K562 (cell line): ENCODE measurements around the gene CYB5D1. TPM values are rescaled to one million over a fixed set of nuclear protein-coding genes. Genes with fewer than 3 reads are reported as not detected.

Experiments used
- ARID4B ChIP-seq: sonication (generic); formaldehyde crosslinking; IDR thresholded peaks from 2 replicates; pipeline ENCODE4 v1.8.0; 2022; ENCODE audit warnings: mild to moderate bottlenecking, missing genetic modification reagents
- ARNT ChIP-seq, 2 experiments: fragments of 450-650 bp; IDR thresholded peaks; 2 replicates each; pipeline ENCODE4 v1.6.1; 2016; ENCODE audit warnings: mild to moderate bottlenecking in 1 of 2
- BRD4 ChIP-seq: fragments of 200-600 bp; sonication (generic); IDR thresholded peaks from 2 replicates; pipeline ENCODE4 v1.6.1; 2017; ENCODE audit warnings: inconsistent platforms
- FOXA3 ChIP-seq, 2 experiments: fragments of 450-650 bp in 1 of 2; sonication (generic) in 1 of 2; formaldehyde crosslinking; IDR thresholded peaks in 1 of 2; conservative IDR thresholded peaks in 1 of 2; 2 replicates each; pipeline versions ENCODE4 v1.4.0 to v1.8.0; 2020 to 2022; ENCODE audit warnings: mild to moderate bottlenecking in 2 of 2, missing genetic modification reagents in 1 of 2
- KAT2B ChIP-seq: IDR thresholded peaks from one replicate; pipeline ENCODE4 v1.6.1; 2012; ENCODE audit warnings: low read depth, mild to moderate bottlenecking, control low read depth, inconsistent platforms, low read length, moderate library complexity
- KAT7 ChIP-seq: sonication (generic); formaldehyde crosslinking; IDR thresholded peaks from 2 replicates; pipeline ENCODE4 v1.8.0; 2022; ENCODE audit warnings: missing genetic modification reagents, mild to moderate bottlenecking, borderline replicate concordance
- KDM5B ChIP-seq: fragments of 200-600 bp; sonication (generic); IDR thresholded peaks from 2 replicates; pipeline ENCODE4 v1.6.1; 2012; ENCODE audit warnings: low read depth, mild to moderate bottlenecking, moderate library complexity, low read length, control low read depth, inconsistent platforms; ENCODE audit not compliant: insufficient replicate concordance
- MAFG ChIP-seq: fragments of 450-650 bp; conservative IDR thresholded peaks from 2 replicates; pipeline ENCODE4 v1.6.1; 2016; ENCODE audit warnings: missing genetic modification characterization, missing compliant biosample characterization
- NFRKB ChIP-seq: fragments of 450-650 bp; IDR thresholded peaks from 2 replicates; pipeline ENCODE4 v1.6.1; 2016; ENCODE audit warnings: low read depth
- NFYB ChIP-seq: IDR thresholded peaks from 2 replicates; pipeline ENCODE4 v1.6.1; 2011; ENCODE audit warnings: mild to moderate bottlenecking, moderate library complexity; ENCODE audit not compliant: insufficient read length; ENCODE audit errors: extremely low read depth
- POLR2G ChIP-seq: fragments of 200-400 bp; formaldehyde crosslinking; IDR thresholded peaks from 2 replicates; pipeline ENCODE4 v1.6.1; 2017; ENCODE audit warnings: low read depth, mild to moderate bottlenecking, antibody characterized with exemption, low read length, moderate library complexity
- SMAD2 ChIP-seq: fragments of 150-350 bp; IDR thresholded peaks from 2 replicates; pipeline ENCODE4 v1.6.1; 2014; ENCODE audit warnings: low read depth, mild to moderate bottlenecking, low read length
- TBL1XR1 ChIP-seq, 2 experiments: IDR thresholded peaks; 2 replicates each; pipeline ENCODE4 v1.6.1; 2012; ENCODE audit warnings: improper control_type of control experiment in 2 of 2, low read length in 2 of 2, mild to moderate bottlenecking in 1 of 2
- U2AF1 ChIP-seq: fragments of 200-400 bp; formaldehyde crosslinking; optimal IDR thresholded peaks from 2 replicates; pipeline ENCODE3; 2017; ENCODE audit warnings: mild to moderate bottlenecking, low read depth, low read length, moderate library complexity
- ZNF143 ChIP-seq: sonication (generic); formaldehyde crosslinking; IDR thresholded peaks from 2 replicates; pipeline ENCODE4 v1.9.0; 2022; ENCODE audit warnings: mild to moderate bottlenecking, missing genetic modification reagents
- ZNF699 ChIP-seq: fragments of 250-450 bp; sonication (Bioruptor Pico); IDR thresholded peaks from 2 replicates; pipeline ENCODE4 v1.8.0; 2021; ENCODE audit warnings: mild to moderate bottlenecking, moderate library complexity; ENCODE audit not compliant: insufficient replicate concordance
- polyA plus RNA-seq, 8 experiments: library from polyadenylated mRNA; depleted of rRNA in 4 of 8; stranded (reverse) in 5 of 8; unstranded in 3 of 8; fragments of >200 nt; fragmentation: Nextera tagmentation in 2 of 8; fragmentation: Illumina TruSeq in 1 of 8; extraction: Ambion mirVana in 2 of 8; extraction: Trizol in 1 of 8; gene quantifications; 2 replicates each; pipeline versions ENCODE4 v1.2.1 to v1.2.3, GENCODE V29; 2011 to 2014; ENCODE audit warnings: inconsistent platforms in 1 of 8, missing spikeins in 1 of 8
- total RNA-seq, 7 experiments: library from RNA; depleted of rRNA in 6 of 7; stranded (reverse); fragments of >200 nt in 6 of 7; fragmentation: Illumina TruSeq in 2 of 7; extraction: Trizol in 2 of 7; gene quantifications; 2 replicates each; pipeline versions ENCODE4 v1.2.1 to v1.2.3, GENCODE V29; 2011 to 2021; ENCODE audit warnings: low replicate concordance in 1 of 7
- TF ChIP-seq, protein P1 (sequence below): fragments of 250-450 bp; sonication (Bioruptor Pico); IDR thresholded peaks from 2 replicates; pipeline ENCODE4 v1.5.0; 2020; ENCODE audit warnings: mild to moderate bottlenecking
- TF ChIP-seq, protein P2 (sequence below): sonication (generic); formaldehyde crosslinking; IDR thresholded peaks from 2 replicates; pipeline ENCODE4 v1.8.0; 2022; ENCODE audit warnings: mild to moderate bottlenecking, missing genetic modification reagents

The CYB5D1 gene
- total and polyA plus RNA-seq, 9 of the 15 experiments (the other 6 are each of a cell fraction or from before 2014, with no cell fraction given): 2.4 to 7.9 (median 5.7) TPM

DNA sequence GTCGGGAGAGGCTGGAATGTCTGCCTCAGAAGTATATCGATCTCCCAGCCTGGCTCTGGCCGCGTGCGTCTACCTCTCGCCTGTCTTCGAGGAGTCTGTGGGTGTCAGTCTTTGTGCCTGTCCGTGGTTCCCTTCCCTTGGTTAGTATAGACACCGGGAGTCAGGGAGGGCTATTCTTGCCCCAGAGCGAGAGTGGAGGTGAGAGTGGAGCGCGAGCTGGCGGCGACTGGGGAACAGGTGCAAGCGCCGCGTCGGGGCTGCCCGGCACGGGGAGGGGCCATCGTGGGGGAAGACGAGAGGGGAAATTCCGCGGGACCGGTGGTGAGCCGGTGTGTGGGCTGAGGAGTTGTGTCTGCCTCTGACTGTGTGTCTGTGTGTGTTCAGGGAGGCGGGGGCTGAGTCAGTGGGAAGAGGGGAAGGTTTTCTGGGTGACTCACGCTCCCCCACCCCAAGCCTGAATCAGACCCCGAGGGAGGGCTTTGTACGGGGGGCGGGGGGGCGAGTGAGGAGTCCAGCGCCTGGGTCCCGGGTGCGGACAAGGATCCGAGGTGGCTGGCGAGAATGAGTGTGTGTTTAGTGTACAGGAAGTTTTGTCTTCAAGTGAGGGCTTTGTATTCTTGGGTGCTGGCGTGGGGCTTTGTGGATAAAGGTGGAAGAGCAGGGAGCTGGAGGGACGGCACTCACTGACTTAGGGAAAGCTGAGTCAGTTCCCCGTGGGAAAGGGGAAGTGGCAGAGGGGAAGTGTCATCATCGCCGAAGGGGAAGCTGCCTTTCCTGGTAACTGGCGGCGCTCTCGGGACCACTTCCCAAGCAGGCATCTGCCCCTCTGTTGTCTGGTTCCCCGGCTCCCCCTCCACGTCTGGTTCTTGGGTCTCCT lies 15.2 kb upstream of the CYB5D1 start (continued):
- peak; percentile 25; the same call in 1 of the 2 replicates for TF ChIP-seq NFRKB
- no peak for TF ChIP-seq ZNF143
- no peak for TF ChIP-seq NFYB
- TF ChIP-seq U2AF1: no peak
- TF ChIP-seq KDM5B: peak; percentile 7
- TF ChIP-seq BRD4: peak; percentile 54; the same call in 1 of the 2 replicates
- no peak for TF ChIP-seq KAT2B
- TF ChIP-seq, protein P1, sequence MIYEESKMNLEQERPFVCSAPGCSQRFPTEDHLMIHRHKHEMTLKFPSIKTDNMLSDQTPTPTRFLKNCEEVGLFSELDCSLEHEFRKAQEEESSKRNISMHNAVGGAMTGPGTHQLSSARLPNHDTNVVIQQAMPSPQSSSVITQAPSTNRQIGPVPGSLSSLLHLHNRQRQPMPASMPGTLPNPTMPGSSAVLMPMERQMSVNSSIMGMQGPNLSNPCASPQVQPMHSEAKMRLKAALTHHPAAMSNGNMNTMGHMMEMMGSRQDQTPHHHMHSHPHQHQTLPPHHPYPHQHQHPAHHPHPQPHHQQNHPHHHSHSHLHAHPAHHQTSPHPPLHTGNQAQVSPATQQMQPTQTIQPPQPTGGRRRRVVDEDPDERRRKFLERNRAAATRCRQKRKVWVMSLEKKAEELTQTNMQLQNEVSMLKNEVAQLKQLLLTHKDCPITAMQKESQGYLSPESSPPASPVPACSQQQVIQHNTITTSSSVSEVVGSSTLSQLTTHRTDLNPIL (CRISPR knock-in tag): no peak
- TF ChIP-seq KAT7 (CRISPR knock-in tag): no peak
- no peak for TF ChIP-seq SMAD2
- TF ChIP-seq ZNF699 (CRISPR knock-in tag): no peak
- 0 out of 4 replicates have a peak, but pooled peaks of 1 of the 2 experiments have one; percentile 20 for TF ChIP-seq FOXA3 (CRISPR knock-in tag; conservative IDR thresholded peaks at IDR 0.05 in 1 of 2, IDR thresholded peaks at IDR 0.05 in 1 of 2)
- TF ChIP-seq, protein P2, sequence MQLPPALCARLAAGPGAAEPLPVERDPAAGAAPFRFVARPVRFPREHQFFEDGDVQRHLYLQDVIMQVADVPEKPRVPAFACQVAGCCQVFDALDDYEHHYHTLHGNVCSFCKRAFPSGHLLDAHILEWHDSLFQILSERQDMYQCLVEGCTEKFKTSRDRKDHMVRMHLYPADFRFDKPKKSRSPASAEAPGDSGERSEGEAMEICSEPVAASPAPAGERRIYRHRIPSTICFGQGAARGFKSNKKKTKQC (CRISPR knock-in tag): no peak; the same call in 1 of the 2 replicates
- TF ChIP-seq POLR2G: peak; percentile 69
- no peak for TF ChIP-seq TBL1XR1 (IDR thresholded peaks at IDR 0.05; ENCODE audit: low read length in 2 of 2)
- no peak for TF ChIP-seq ARID4B
- TF ChIP-seq ARNT (IDR thresholded peaks at IDR 0.05): no peak
- TF ChIP-seq MAFG (tag): no peak; the same call in 1 of the 2 replicates
